RKO (cell line): ENCODE measurements around the gene MYO1C.
"Not testable (repeated sequence)": the region's sequence is repeated elsewhere in the genome, so short reads cannot be mapped to it uniquely, and the experiment has no call there.

Source experiments
- DNase-seq: peaks from one replicate; pipeline ENCODE4 v3.0.0-alpha.2; 2016; ENCODE audit warnings: low spot score

MYO1C gene, protein sequence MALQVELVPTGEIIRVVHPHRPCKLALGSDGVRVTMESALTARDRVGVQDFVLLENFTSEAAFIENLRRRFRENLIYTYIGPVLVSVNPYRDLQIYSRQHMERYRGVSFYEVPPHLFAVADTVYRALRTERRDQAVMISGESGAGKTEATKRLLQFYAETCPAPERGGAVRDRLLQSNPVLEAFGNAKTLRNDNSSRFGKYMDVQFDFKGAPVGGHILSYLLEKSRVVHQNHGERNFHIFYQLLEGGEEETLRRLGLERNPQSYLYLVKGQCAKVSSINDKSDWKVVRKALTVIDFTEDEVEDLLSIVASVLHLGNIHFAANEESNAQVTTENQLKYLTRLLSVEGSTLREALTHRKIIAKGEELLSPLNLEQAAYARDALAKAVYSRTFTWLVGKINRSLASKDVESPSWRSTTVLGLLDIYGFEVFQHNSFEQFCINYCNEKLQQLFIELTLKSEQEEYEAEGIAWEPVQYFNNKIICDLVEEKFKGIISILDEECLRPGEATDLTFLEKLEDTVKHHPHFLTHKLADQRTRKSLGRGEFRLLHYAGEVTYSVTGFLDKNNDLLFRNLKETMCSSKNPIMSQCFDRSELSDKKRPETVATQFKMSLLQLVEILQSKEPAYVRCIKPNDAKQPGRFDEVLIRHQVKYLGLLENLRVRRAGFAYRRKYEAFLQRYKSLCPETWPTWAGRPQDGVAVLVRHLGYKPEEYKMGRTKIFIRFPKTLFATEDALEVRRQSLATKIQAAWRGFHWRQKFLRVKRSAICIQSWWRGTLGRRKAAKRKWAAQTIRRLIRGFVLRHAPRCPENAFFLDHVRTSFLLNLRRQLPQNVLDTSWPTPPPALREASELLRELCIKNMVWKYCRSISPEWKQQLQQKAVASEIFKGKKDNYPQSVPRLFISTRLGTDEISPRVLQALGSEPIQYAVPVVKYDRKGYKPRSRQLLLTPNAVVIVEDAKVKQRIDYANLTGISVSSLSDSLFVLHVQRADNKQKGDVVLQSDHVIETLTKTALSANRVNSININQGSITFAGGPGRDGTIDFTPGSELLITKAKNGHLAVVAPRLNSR

DNA sequence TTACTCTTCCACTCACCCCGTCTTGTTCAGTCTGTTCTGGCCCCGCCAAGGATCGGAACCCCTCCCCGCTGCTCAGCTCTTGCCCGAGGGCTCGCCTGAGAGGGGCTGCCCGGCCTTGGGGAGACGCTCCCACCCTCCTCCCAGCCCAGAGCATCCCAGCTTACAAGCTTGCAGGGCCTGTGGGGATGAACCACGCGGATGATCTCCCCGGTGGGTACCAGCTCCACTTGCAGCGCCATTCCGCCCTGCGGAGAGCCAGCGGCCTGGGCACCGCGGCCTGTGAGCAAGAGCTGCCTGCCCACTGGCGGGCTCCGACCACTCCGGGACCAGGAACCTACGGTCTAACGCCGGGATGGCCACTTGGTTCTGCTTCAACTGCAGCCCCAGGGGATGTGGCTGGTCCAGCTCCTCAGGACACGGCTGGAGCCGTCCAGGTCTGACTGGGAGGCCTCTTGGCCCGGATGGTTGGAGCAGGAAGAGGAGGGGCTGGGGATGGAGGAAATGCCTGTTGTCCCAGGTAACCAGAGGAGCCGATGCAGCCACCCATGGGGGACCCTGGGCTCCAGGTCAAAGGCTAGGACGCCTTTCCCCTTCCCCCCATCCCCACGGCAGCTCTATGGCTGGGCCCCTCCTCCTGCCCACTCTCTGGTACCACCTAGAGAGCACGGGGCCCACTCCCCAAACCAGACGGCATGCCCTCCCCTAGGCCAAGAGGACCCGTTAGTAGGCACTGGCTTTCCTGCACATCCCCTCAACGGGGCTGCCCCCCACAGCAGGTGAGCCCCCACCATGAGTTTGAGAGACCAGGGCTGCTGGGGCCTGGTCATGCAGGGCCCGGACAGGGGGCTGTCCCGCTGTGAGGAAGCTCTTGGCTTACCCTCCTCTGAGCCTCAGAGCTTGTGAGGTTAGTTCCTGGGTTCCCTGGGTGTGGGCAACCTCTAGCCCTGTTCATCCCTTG is at the start of gene MYO1C:
MYO1C (minus strand) TSS at position 438 of the 958 bp plus-strand sequence; CDS start at position 239, 199 bp downstream.
- DNase-seq = no peak

DNA sequence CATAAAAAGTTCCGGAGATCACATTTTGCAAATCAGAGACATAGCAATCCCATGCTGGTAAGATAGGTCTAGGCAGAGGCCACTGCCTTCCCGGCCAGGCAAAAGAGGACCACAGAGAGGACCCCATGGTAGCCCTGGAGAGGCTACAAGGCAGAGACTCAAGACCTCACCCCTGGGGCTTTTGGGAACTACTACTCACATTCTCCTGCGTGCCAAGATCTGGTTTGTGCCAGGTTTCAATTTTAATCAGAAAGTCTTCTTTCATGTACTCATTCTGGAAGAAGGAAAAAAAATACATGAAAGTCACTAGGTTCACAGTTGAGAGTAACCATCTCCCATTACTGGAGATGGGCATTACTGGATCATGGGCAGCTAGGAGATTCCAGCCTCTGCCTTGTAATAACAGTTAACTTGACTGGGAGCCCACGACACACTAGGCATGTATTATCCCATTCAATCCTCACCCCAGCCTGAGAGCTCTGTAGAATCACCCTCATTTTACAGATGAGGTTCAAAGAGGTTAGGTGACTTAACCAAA is 49.0 kb upstream of the MYO1C start:
- DNase-seq = no peak

DNA sequence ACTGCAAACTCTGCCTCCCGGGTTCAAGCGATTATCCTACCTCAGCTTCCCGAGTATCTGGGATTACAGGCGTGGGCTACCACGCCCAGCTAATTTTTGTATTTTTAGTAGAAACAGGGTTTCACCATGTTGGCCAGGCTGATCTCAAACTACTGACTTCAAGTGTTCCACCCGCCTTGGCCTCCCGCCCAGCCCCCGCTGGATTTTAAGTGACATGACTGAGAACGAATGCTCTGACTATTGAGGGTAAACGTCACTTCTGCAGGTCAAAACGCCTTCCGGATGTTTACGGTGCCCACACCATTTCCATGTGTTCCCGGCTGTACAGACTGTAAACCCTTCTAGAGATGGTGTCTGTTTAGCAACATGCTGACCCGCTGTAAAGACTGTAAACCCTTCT is 47.3 kb upstream of the MYO1C start:
- DNase-seq = no peak

DNA sequence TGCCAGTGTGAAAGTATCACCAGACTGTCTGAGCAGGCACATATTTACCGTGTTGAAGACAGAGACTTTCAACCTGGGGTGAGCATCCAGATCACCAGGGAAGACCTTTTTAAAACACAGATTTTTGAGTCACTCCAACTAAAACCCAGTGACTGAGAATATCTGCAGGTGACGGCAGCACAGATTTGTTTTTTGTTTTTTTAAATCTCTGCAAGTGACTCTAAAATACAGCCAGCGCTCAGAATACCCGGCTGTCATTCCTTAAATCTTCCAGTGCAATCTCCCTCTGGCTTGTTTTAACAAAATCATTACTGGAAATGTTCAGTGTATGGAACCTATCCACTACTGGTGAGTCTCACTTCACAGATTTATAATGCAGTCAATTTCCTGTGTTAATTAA is 43.3 kb upstream of the MYO1C start:
- DNase-seq = no peak

DNA sequence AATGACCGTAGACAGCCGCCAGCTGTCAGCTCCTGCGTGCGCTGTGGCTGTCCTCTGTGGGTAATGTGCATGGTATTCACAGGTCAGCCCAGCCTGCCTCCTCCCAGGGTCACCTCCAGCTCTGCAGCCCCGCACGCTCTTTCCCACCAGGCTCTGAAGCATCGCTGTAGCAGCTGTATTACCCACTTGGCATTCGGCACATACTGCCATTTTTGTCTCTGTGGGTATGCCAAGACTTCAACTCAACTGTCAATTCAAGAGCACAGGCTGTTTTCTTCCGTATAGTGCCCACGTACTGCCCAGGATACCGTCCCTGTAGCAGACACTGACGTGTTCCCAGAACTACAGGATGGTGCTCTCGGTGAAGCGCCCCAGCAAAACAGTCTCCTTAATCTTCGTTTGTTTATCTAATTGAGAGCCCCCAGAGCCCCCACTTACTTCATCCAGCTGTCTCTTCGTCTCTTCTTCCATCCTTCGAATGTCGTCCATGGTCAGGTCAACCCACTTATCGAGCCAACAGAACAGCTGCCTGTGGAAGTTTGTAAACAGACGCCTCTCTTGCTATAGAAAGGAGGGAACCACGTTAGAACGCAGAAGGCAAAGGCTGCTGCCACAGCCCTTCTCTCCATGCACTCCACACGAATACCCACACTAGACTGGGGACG is 41.3 kb upstream of the MYO1C start:
- no peak for DNase-seq

DNA sequence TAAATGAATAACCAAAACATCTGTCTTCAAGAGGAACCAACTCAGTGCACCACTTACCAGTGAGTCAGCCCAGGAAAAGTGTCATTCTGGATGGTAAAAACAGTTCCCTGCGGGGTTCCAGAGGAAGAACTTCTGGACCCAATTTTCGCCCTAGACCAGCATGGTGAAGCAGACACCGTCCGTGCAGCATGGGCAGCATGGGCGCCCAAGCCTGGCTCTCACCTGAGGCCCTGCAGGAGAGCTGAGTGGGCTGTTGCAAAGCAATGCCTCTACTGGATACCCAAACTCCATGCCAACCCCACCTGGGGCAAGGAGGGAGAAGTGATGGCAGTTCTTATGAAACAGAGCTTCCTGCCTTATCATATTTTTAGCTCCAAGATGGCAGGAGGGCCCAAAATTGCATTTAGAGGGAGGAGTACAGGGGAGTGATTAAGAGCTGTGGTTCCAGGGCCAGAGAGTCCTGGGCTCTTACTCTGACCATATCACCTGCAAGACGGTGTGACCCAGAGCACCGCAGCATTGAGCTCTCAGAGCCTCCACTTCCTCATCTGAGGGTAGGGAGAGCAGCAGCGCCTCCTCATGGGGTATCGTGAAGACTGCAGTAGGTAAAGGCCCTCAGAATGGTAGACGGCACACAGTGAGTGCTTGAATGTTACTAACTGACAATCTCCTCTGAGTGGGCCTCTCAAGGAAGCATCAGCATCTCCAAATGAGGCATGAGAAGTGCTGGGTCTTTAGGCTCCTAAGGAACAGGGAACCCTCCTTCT is 40.5 kb upstream of the MYO1C start:
- no peak for DNase-seq

DNA sequence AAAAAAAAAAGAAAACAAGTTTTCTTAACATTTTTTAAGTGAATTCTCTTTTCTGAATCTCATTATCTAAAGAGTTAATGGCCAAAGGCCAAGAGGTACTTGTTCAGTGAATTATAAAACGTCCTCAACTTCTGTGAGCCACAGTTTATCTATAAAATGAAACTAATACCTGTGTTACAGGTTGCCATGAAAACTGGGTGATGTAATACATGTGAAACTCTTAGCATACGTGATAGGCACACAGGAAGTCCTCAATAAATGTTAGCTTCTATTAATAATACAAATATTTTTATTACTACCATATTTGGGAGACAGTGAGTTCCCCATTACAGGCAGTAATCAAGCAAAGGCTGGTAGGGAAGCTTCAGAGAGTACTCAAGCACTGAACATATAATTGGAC is 37.4 kb upstream of the MYO1C start:
- DNase-seq = no peak

DNA sequence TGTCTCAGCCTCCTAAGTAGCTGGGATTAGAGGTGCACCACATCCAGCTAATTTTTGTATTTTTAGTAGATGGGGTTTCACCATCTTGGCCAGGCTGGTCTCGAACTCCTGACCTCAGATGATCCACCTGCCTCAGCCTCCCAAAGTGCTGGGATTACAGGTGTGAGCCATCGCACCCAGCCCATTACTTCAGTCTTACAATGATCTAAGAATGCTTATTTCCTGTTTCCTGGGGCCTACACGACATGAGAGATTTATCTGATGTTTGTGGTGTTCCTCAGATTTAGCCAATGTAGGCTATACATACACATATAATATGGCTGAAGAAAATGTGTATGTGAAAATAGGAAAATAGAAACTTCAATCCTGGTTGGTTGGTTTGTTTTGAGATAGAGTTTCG is 34.4 kb upstream of the MYO1C start:
- DNase-seq = not testable (repeated sequence)

DNA sequence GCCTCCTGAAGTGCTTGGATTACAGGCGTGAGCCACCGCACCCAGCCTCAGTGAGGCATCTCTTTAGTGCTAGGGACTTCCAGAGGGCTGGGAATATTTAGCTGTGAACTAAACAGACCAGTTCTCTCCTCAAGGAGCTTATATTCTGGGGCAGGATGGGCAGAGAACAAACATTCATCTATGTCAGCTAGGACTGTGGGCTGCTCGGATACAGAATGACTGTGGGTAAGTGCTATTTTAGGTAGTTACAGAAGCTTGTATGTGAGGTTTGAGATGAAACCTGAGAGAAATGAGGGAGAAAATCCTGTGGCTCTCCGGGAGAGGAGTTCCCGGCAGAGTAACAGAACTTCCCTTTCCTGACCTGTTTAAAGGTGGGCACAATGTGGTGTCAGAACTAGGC is 30.1 kb upstream of the MYO1C start:
- DNase-seq = no peak

DNA sequence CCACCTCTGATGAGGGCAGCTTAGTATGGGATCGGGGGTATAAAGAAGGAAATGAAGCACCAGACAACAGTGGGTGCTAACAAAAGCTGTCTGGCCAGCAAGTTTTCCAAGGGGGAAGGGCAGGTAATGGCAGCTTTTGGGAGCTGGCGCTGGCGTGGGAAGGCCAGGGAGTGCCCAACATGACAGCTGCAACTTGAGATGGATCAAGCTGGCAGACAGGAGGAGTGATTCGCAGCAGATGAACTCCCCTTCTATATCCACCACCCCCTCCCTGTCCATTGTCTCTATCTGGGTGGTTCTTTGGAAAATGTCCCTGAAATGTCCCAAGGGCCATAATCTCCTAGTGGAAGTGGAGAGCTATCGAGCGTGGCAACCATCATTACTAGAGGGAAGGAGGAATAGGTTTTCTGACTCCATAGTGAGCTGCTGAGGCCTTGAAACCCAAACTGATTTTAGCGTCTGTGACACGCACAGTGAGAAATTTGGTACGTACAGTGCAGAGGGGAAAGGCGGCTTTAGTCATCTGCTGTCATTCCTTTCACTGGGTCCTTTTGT is 28.7 kb upstream of the MYO1C start:
- no peak for DNase-seq

DNA sequence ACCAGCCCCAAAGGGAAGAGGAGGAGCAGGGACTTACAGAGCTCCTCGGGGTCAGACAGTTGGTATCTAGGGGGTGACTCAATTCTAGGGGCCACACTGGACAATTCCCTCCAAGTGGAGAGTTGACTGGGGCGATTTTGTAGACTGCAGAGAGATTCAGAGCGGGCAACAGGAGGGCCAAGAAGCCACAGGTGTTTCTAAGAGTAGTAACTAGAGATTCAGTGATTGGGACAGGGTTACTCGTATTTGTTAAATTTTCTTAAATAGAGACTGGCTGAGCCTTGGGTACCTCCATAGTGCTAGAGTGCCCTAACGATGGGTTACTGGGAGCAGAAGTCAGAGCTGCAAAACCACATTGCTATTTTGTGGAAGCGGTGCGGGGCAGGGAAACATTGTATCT is 27.2 kb upstream of the MYO1C start:
- no peak for DNase-seq

DNA sequence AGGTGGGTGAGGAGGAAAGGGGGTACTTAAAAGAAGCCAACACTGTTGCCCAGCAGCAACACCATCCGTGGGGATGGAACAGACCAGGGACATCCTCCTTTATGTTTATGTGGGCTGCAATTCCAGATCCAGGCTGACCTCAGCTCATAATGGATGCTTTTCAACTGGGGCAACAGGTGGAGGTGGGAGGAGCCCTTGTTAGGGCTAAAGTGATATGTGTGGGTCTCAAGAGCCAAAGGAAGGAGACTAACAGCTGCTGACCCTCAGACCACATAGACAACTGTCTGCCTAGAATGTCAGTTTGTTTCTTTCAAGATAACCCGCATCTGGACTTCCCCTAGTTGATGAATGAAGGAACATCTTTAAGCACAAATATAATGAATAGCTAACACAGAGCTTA is 25.9 kb upstream of the MYO1C start:
- no peak for DNase-seq

DNA sequence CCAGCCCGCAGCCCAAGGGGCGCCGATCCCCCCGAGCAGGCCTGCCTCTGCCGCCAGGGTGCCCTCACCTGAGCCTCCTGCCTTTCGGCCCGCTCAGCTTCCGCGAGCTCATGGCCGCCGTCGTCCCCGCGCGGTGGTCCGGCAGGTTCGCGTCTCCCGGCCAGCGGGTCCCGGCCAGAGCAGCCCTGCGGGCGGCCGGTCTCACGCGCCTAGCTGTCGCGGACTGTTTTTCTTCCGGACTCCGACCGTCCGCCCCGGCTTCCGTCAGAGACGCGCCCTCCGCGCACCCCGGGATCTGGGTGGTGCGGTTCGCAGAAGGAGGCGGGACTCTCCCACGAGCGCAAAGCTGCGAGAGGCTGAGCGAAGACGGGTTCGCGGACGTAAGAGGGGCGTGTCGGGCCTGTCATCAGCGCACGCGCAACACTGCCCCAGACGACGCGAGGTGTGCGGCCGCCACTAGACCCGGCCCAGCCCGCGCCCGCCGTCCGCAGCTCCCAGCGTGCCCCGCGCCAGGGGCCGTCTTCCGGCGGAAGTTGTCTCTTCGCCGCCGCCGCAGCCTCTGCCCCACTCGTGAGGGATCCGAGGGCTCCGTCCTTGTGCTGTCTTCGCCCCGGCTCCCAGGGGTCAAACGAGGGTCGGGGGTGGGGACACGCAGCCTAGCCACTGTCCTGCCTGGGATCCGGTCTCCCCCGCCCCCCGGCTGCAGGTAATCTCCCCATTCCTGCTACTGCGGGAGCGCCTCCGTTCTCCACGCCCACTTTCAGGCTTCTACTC is 24.1 kb upstream of the MYO1C start, which contains the start of gene INPP5K:
INPP5K (minus strand) TSS at position 225 of the 774 bp plus-strand sequence; CDS start at position 112, 113 bp downstream.
- peak; percentile 98 for DNase-seq

DNA sequence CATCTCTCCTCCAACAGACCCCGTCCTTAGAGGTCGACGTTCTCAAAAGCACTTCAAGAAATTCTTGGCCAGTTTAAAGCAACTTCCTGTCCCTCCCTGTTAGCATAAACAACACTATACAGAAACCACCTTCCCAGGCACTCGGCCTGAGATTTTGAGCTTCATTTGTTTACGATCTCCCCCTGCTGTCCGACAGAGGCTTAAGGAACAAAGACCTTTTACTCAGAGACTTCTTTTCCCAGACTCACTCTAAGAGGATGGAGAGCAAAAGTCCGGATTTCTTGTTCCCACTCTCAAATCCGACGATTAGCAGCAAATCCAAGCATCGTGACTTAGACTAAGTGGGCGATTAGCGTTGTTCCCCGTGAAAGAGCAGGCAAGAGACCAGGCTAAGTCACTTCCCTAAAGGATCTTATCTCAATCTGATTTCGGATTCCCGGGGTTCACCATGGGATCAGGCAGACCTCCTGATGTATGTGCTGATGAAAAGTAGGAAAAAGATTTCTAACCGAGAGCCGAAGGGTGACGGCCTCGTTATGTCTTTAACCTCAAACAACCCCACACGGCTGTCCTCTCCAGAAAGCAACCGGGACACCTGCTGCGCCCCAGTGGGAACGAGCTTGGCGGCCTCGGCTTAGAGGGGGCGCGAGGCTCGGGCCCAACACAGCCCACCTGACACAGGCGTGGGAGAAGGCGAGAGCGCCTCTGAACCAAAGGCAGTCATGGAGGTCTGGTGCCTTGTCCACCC is 23.3 kb upstream of the MYO1C start:
- peak; percentile 91 for DNase-seq

DNA sequence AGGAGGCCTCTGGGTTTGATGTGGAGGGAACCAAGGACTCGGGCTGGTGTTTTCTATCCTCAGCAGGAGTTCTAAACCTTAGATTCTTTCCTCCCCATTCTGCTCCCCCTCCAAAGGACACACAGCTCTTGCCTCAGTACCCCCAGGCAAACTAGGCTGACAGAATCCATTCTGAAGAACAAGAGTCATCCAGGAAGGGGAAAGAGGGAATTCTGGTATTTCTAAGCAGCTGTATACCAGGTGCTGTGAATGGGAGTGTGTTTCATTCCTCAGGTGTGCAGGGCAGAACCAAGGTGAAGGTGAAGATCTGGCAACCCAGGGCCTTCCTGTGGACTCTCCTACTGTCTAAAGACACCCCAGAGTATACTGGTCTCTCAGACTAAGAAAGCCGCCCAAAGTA is 19.9 kb upstream of the MYO1C start:
- no peak for DNase-seq

DNA sequence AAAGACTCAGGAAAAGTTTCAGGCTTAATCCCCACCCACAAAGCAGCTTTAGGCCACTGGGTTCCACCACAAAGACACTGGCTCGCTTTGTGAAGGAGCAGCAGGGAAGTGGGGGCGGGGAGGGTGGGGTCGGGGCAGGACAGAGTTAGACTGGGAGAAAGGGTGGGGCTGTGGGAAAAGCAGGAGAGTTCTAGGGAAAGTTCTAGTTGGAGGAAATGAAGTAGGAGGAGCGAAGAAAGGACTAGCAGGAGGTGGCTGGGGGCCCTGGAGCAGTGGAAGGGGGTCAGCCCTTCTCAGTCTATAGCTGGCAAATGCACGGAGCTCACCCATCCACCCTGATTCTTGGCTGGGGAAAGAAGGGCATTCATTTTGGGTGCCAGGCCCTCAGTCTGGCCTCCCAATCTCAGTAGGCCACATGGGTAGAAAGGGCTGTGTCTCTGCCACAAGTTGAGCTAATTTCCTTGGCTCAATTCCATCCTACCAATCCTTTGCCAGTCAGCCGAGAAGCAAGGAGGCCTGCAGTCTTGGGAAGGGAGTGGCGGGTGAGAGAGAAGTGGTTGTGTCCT is 19.4 kb upstream of the MYO1C start:
- no peak for DNase-seq

DNA sequence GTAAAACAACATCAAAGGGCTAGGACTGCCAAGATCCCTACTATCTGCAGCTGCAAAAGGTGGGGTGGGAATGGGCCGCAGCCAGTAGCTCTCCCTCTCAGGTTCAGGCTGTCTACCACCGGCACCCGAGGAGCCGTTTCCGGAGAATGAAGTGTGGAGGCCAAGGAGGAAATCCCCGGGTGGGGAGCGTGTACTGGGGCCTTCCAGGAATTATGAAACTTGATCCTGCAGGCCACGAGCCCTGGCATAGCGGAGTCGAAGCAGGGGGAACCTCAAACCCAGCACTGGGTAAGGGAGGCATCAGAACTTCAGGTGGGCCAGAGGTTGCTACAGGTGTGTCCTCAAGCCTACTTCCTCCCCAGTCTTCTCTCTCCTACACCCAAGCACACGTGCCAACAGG is 18.8 kb upstream of the MYO1C start:
- DNase-seq = no peak
